Natural killer cell (primary cell): ENCODE data around the gene SPINK1. TPM values are rescaled to one million over a fixed set of nuclear protein-coding genes. Genes with fewer than 3 reads are reported as not detected.
"Not testable (repeated sequence)": the region's sequence is repeated elsewhere in the genome, so short reads cannot be mapped to it uniquely, and the experiment has no call there.

Experiments
- ATAC-seq, 3 donors: fragments of 150-1000 bp in 2 of 3; fragments of 200-7000 bp in 1 of 3; cut with Tn5 transposase; 1 replicate in 1 of 3; 2 replicates in 2 of 3; pipeline ENCODE4 v1.10.0; 2021; ENCODE audit warnings: mild to moderate bottlenecking in 2 of 3, moderate library complexity in 2 of 3
- DNase-seq, 2 donors: peaks; one replicate each; pipeline versions ENCODE4 v3.0.0 to v3.0.0-alpha.2; 2013 to 2021; ENCODE audit warnings: mixed read lengths in 1 of 2
- H3K27ac ChIP-seq: one replicate; pipeline ENCODE4 v1.5.1; 2013; ENCODE audit warnings: mild to moderate bottlenecking, low read length
- H3K27me3 ChIP-seq: one replicate; pipeline ENCODE4 v1.6.1; 2013; ENCODE audit warnings: low read length; ENCODE audit not compliant: control insufficient read depth, insufficient read depth
- H3K36me3 ChIP-seq: one replicate; pipeline ENCODE4 v1.6.1; 2013; ENCODE audit warnings: low read length; ENCODE audit not compliant: control insufficient read depth, insufficient read depth
- H3K4me1 ChIP-seq: one replicate; pipeline ENCODE4 v1.6.1; 2013; ENCODE audit warnings: low read length; ENCODE audit not compliant: control insufficient read depth, insufficient read depth
- H3K4me3 ChIP-seq: one replicate; pipeline ENCODE4 v1.5.1; 2013; ENCODE audit warnings: low read length
- H3K9me3 ChIP-seq: one replicate; pipeline ENCODE4 v1.6.1; 2013; ENCODE audit warnings: low read length; ENCODE audit not compliant: control insufficient read depth, insufficient read depth
- H3K27ac Mint-ChIP-seq, 2 donors: one replicate each; pipeline ENCODE4 v1.8.0; 2022; ENCODE audit warnings: mild to moderate bottlenecking in 2 of 2, mixed read lengths in 2 of 2, moderate library complexity in 1 of 2
- H3K27me3 Mint-ChIP-seq, 2 donors: one replicate each; pipeline ENCODE4 v1.8.0; 2022; ENCODE audit warnings: low read depth in 2 of 2, mixed read lengths in 2 of 2
- H3K36me3 Mint-ChIP-seq: one replicate; pipeline ENCODE4 v1.8.0; 2022; ENCODE audit warnings: mixed read lengths
- H3K4me1 Mint-ChIP-seq, 2 donors: one replicate each; pipeline ENCODE4 v1.8.0; 2022; ENCODE audit warnings: mixed read lengths in 2 of 2
- H3K4me3 Mint-ChIP-seq: one replicate; pipeline ENCODE4 v1.8.0; 2022; ENCODE audit warnings: mild to moderate bottlenecking, moderate library complexity, mixed read lengths
- H3K9me3 Mint-ChIP-seq, 2 donors: one replicate each; pipeline ENCODE4 v1.8.0; 2022; ENCODE audit warnings: mixed read lengths in 2 of 2
- WGBS: methylation state at CpG from one replicate; pipeline ENCODE4 v1.1.7; 2013; ENCODE audit warnings: missing lambda C conversion rate; ENCODE audit not compliant: insufficient coverage; 5-methylcytosine and 5-hydroxymethylcytosine counted together
- intact Hi-C: fragments of 100-400 bp; cut with micrococcal nuclease; formaldehyde crosslinking; loops from one replicate; pipeline ENCODE4 v1.14.2; 2022
- total RNA-seq, 4 donors: library from RNA; stranded (reverse); fragments of 120-200 nt in 1 of 4; gene quantifications; one replicate each; pipeline versions ENCODE4 v1.2.3 to v1.2.4, GENCODE V29; 2013 to 2022
- TF ChIP-seq, protein P1 (sequence below): fragments of 200-600 bp; IDR thresholded peaks from one replicate; pipeline ENCODE4 v1.8.0; 2022; ENCODE audit warnings: antibody characterized with exemption

SPINK1 gene
- total RNA-seq, 3 donors from 2014 or later (not counting 1 experiment from before 2014, with no cell fraction given), result not detected

DNA sequence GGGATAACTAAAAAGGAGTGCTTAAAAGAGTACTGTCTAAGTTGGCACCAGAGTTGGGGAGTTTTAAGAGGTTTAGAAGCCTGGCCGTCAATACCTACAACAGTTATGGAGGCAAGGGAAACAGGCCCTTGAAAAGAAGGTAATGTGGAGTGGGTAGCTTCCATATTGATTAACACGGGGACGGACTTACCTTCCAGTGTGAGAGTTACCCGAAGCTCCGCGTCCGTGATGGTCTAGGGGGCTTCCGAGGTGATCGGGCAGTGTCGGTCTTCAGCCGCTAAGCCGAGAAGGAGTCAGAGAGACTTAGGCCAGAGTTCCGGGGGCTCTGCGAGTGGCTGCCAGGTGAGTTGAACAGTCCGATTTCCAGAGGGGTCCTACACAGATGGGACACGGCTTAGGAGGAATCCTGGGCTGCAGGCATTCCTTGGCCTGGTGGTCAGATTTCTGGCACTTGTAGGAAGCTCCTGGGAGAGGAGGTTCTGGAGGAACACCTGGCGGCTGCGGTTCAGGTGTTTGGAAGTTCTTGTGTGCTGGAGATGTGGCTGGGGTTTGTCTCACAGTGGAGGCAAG, 40.6 kb upstream of the SPINK1 start:
- H3K4me3 ChIP-seq, H3K9me3 Mint-ChIP-seq, H3K4me1 Mint-ChIP-seq, H3K4me3 Mint-ChIP-seq, DNase-seq, H3K4me1 ChIP-seq, H3K27ac Mint-ChIP-seq, H3K9me3 ChIP-seq, H3K27ac ChIP-seq, ATAC-seq, H3K36me3 ChIP-seq, H3K36me3 Mint-ChIP-seq, intact Hi-C loops, H3K27me3 ChIP-seq: not testable (repeated sequence)
- 91% methylated on average over 15 of the region's 18 CpGs for WGBS
- H3K27me3 Mint-ChIP-seq, result peaks cover 0 to 11% of the 10 kb centered on the region in 2 donors

DNA sequence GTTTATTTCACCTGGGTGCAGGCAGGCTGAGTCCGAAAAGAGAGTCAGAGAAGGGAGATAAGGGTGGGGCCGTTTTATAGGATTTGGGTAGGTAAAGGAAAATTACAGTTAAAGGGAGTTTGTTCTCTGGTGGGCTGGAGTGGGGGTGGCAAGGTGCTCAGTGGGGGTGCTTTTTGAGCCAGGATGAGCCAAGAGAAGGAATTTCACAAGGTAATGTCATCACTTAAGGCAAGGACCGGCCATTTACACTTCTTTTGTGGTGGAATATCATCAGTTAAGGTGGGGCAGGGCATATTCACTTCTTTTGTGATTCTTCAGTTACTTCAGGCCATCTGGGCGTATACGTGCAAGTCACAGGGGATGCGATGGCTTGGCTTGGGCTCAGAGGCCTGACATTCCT, 38.4 kb upstream of the SPINK1 start:
- H3K4me1 ChIP-seq, H3K27ac Mint-ChIP-seq, H3K9me3 Mint-ChIP-seq, H3K9me3 ChIP-seq, ATAC-seq, H3K4me3 ChIP-seq, DNase-seq, H3K27me3 Mint-ChIP-seq, H3K36me3 Mint-ChIP-seq, H3K4me1 Mint-ChIP-seq, H3K27ac ChIP-seq, H3K4me3 Mint-ChIP-seq, H3K36me3 ChIP-seq, H3K27me3 ChIP-seq, intact Hi-C loops: not testable (repeated sequence)
- 77% methylated on average over 2 of the region's 6 CpGs for WGBS

DNA sequence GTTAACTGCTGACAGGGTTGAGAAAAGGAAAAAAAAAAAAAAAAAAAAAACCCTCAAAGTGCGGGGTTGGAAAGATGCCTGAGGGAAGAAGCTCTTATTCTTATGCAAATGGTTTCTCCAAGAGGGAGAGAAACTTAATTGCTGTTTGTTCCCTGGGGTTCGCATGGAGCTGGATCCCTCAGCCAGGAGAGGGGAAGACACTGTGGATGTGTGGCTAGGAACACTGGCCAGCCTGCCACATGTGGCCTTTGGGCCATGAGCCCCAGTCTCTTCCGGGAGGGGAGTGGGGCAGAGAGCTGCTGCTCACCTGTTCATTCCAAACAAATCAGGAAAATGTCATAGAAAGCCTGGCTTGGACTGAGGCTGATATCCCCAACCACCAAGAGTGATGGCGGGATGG, 37.6 kb upstream of the SPINK1 start:
- Mint-ChIP-seq H3K4me1 (no peaks in the 10 kb centered on the region), H3K27ac (no peak overlapping the region), H3K36me3 (no peaks in the 10 kb centered on the region), H3K4me3 (no peak overlapping the region), H3K27me3 (peaks cover 0 to 7% of the 10 kb centered on the region in 2 donors), H3K9me3 (no peaks in the 10 kb centered on the region)
- Histone ChIP-seq H3K27me3 (no peaks in the 10 kb centered on the region), H3K27ac (no peak overlapping the region), H3K4me1 (no peaks in the 10 kb centered on the region), H3K9me3 (no peaks in the 10 kb centered on the region), H3K4me3 (no peak overlapping the region), H3K36me3 (no peaks in the 10 kb centered on the region)
- intact Hi-C loops, result no loop called here
- DNase-seq (no peak), ATAC-seq (no peak)
- 96% methylated on average over 4 of the region's 4 CpGs for WGBS
- TF ChIP-seq, protein P1, sequence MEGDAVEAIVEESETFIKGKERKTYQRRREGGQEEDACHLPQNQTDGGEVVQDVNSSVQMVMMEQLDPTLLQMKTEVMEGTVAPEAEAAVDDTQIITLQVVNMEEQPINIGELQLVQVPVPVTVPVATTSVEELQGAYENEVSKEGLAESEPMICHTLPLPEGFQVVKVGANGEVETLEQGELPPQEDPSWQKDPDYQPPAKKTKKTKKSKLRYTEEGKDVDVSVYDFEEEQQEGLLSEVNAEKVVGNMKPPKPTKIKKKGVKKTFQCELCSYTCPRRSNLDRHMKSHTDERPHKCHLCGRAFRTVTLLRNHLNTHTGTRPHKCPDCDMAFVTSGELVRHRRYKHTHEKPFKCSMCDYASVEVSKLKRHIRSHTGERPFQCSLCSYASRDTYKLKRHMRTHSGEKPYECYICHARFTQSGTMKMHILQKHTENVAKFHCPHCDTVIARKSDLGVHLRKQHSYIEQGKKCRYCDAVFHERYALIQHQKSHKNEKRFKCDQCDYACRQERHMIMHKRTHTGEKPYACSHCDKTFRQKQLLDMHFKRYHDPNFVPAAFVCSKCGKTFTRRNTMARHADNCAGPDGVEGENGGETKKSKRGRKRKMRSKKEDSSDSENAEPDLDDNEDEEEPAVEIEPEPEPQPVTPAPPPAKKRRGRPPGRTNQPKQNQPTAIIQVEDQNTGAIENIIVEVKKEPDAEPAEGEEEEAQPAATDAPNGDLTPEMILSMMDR, result no peak

GRCh38 chr5:147863454-147864158, 32.1 kb upstream of the SPINK1 start:
- intact Hi-C loops, result no loop called here
- H3K4me3 Mint-ChIP-seq, result no peak overlapping the region
- H3K27me3 Mint-ChIP-seq, result peaks cover 0 to 5% of the 10 kb centered on the region in 2 donors
- H3K27ac ChIP-seq, result no peak overlapping the region
- no peaks in the 10 kb centered on the region for H3K9me3 ChIP-seq
- no peak for ATAC-seq
- H3K36me3 ChIP-seq, result no peaks in the 10 kb centered on the region
- H3K9me3 Mint-ChIP-seq, result no peaks in the 10 kb centered on the region
- H3K4me1 Mint-ChIP-seq, result no peaks in the 10 kb centered on the region
- TF ChIP-seq, protein P1, result no peak
- no peak for DNase-seq
- H3K36me3 Mint-ChIP-seq, result no peaks in the 10 kb centered on the region
- no peaks in the 10 kb centered on the region for H3K4me1 ChIP-seq
- no peak overlapping the region for H3K27ac Mint-ChIP-seq
- H3K27me3 ChIP-seq, result no peaks in the 10 kb centered on the region
- 44% methylated on average over 2 of the region's 3 CpGs for WGBS
- no peak overlapping the region for H3K4me3 ChIP-seq
